H9 (cell line): Measurements from ENCODE around the gene RXFP2. TPM values are rescaled to one million over a fixed set of nuclear protein-coding genes. Genes with fewer than 3 reads are reported as not detected.

Experiments used
- DNase-seq: peaks from one replicate; pipeline ENCODE4 v3.0.0-alpha.2; 2017
- H2AFZ ChIP-seq: one replicate; pipeline ENCODE4 v1.6.1; 2013; ENCODE audit warnings: mild to moderate bottlenecking, low read length, control low read depth, moderate library complexity
- H2AK5ac ChIP-seq: 2 replicates; pipeline ENCODE4 v1.6.1; 2013; ENCODE audit warnings: low read length, control low read depth, mixed read lengths; ENCODE audit not compliant: insufficient read length
- H2BK120ac ChIP-seq: one replicate; pipeline ENCODE4 v1.6.1; 2013; ENCODE audit warnings: low read depth, mild to moderate bottlenecking, low read length, control low read depth, inconsistent platforms; ENCODE audit not compliant: poor library complexity, severe bottlenecking
- H2BK12ac ChIP-seq: 2 replicates; pipeline ENCODE4 v1.6.1; 2013; ENCODE audit warnings: low read length, control low read depth, mixed read lengths, low read depth; ENCODE audit not compliant: insufficient read length
- H2BK15ac ChIP-seq: 2 replicates; pipeline ENCODE4 v1.6.1; 2013; ENCODE audit warnings: low read depth, low read length, control low read depth
- H2BK20ac ChIP-seq: one replicate; pipeline ENCODE4 v1.6.1; 2013; ENCODE audit warnings: low read depth, mild to moderate bottlenecking, low read length, control low read depth, inconsistent platforms; ENCODE audit not compliant: poor library complexity, severe bottlenecking
- H2BK5ac ChIP-seq: 2 replicates; pipeline ENCODE4 v1.6.1; 2013; ENCODE audit warnings: low read length, control low read depth, mixed read lengths; ENCODE audit not compliant: insufficient read length
- H3K14ac ChIP-seq: 2 replicates; pipeline ENCODE4 v1.6.1; 2013; ENCODE audit warnings: low read length, control low read depth; ENCODE audit not compliant: insufficient read depth
- H3K18ac ChIP-seq: 2 replicates; pipeline ENCODE4 v1.6.1; 2013; ENCODE audit warnings: low read depth, mild to moderate bottlenecking, mixed read lengths, low read length, control low read depth; ENCODE audit not compliant: insufficient read length
- H3K23ac ChIP-seq: 2 replicates; pipeline ENCODE4 v1.6.1; 2013; ENCODE audit warnings: low read length, control low read depth, mixed read lengths, low read depth; ENCODE audit not compliant: insufficient read length
- H3K23me2 ChIP-seq: 2 replicates; pipeline ENCODE4 v1.6.1; 2013; ENCODE audit warnings: low read depth, mild to moderate bottlenecking, mixed read lengths, low read length, control low read depth; ENCODE audit not compliant: insufficient read length, poor library complexity, severe bottlenecking
- H3K27ac ChIP-seq: 2 replicates; pipeline ENCODE4 v1.5.1; 2013; ENCODE audit warnings: low read length, control low read depth, mixed read lengths, low read depth; ENCODE audit not compliant: insufficient read length
- H3K27me3 ChIP-seq: 2 replicates; pipeline ENCODE4 v1.6.1; 2013; ENCODE audit warnings: low read length, control low read depth, inconsistent platforms; ENCODE audit not compliant: insufficient read depth
- H3K4ac ChIP-seq: 2 replicates; pipeline ENCODE4 v1.6.1; 2013; ENCODE audit warnings: low read depth, mild to moderate bottlenecking, control low read depth, inconsistent platforms, low read length, moderate library complexity
- H3K4me1 ChIP-seq: 2 replicates; pipeline ENCODE4 v1.6.1; 2013; ENCODE audit warnings: low read length, control low read depth, inconsistent platforms; ENCODE audit not compliant: insufficient read depth
- H3K4me2 ChIP-seq: 2 replicates; pipeline ENCODE4 v1.6.1; 2013; ENCODE audit warnings: low read length, control low read depth, mixed read lengths; ENCODE audit not compliant: insufficient read length, insufficient read depth
- H3K56ac ChIP-seq: 2 replicates; pipeline ENCODE4 v1.6.1; 2013; ENCODE audit warnings: low read depth, mild to moderate bottlenecking, mixed read lengths, low read length, control low read depth; ENCODE audit not compliant: insufficient read length
- H3K79me1 ChIP-seq: 2 replicates; pipeline ENCODE4 v1.6.1; 2013; ENCODE audit warnings: low read depth, mild to moderate bottlenecking, moderate library complexity, low read length, control low read depth, inconsistent platforms; ENCODE audit not compliant: insufficient read depth, poor library complexity, severe bottlenecking
- H3K79me2 ChIP-seq: 2 replicates; pipeline ENCODE4 v1.6.1; 2013; ENCODE audit warnings: low read length, control low read depth, inconsistent platforms; ENCODE audit not compliant: insufficient read depth
- H3K9ac ChIP-seq: 2 replicates; pipeline ENCODE4 v1.6.1; 2013; ENCODE audit warnings: low read length, control low read depth, mixed read lengths; ENCODE audit not compliant: insufficient read length; ENCODE audit errors: extremely low read depth
- H3K9me3 ChIP-seq: one replicate; pipeline ENCODE4 v1.6.1; 2013; ENCODE audit warnings: low read depth, low read length, inconsistent platforms; ENCODE audit not compliant: control insufficient read depth
- H3T11ph ChIP-seq: one replicate; pipeline ENCODE4 v1.6.1; 2013; ENCODE audit warnings: mild to moderate bottlenecking, low read length, control low read depth, inconsistent platforms
- H4K20me1 ChIP-seq: one replicate; pipeline ENCODE4 v1.6.1; 2013; ENCODE audit not compliant: control insufficient read depth, insufficient read length, insufficient read depth
- H4K5ac ChIP-seq: 2 replicates; pipeline ENCODE4 v1.6.1; 2013; ENCODE audit warnings: low read depth, mild to moderate bottlenecking, mixed read lengths, low read length, control low read depth; ENCODE audit not compliant: insufficient read length
- H4K8ac ChIP-seq: replicated peaks from 2 replicates; pipeline ENCODE4 v1.6.1; 2013; ENCODE audit warnings: low read length, control low read depth, mixed read lengths, low read depth; ENCODE audit not compliant: insufficient read length
- H4K91ac ChIP-seq: 2 replicates; pipeline ENCODE4 v1.6.1; 2013; ENCODE audit warnings: low read depth, mild to moderate bottlenecking, moderate library complexity, mixed read lengths, low read length, control low read depth; ENCODE audit not compliant: insufficient read length
- H3K27ac Mint-ChIP-seq, 3 experiments: 2 replicates in 2 of 3; 3 replicates in 1 of 3; pipeline ENCODE4 v1.8.0; 2020 to 2021; ENCODE audit warnings: mixed read lengths in 3 of 3, mild to moderate bottlenecking in 1 of 3, moderate library complexity in 1 of 3
- H3K27me3 Mint-ChIP-seq: 2 replicates; pipeline ENCODE4 v1.8.0; 2021; ENCODE audit warnings: low read depth, mild to moderate bottlenecking, moderate library complexity, mixed read lengths
- H3K36me3 Mint-ChIP-seq, 3 experiments: 2 replicates in 2 of 3; 3 replicates in 1 of 3; pipeline ENCODE4 v1.8.0; 2020 to 2021; ENCODE audit warnings: low read depth in 3 of 3, mixed read lengths in 3 of 3; ENCODE audit not compliant: insufficient read depth in 1 of 3
- H3K4me1 Mint-ChIP-seq, 2 experiments: 2 replicates each; pipeline ENCODE4 v1.8.0; 2020; ENCODE audit warnings: mixed read lengths in 2 of 2
- H3K4me3 Mint-ChIP-seq, 2 experiments: 2 replicates in 1 of 2; 3 replicates in 1 of 2; pipeline ENCODE4 v1.8.0; 2020 to 2021; ENCODE audit warnings: mild to moderate bottlenecking in 2 of 2, mixed read lengths in 2 of 2, moderate library complexity in 1 of 2
- H3K9me3 Mint-ChIP-seq, 2 experiments: 2 replicates in 1 of 2; 3 replicates in 1 of 2; pipeline ENCODE4 v1.8.0; 2020; ENCODE audit warnings: mild to moderate bottlenecking in 2 of 2, mixed read lengths in 2 of 2, moderate library complexity in 1 of 2
- WGBS: extraction: QIAGEN DNeasy Blood & Tissue Kit; methylation state at CpG from one replicate; pipeline ENCODE4 v1.1.7; 2013; ENCODE audit warnings: missing lambda C conversion rate, low lambda C conversion rate, mixed read lengths; ENCODE audit not compliant: insufficient read length; ENCODE audit errors: extremely low coverage; 5-methylcytosine and 5-hydroxymethylcytosine counted together
- total RNA-seq: library from RNA; stranded (reverse); gene quantifications from 2 replicates; pipeline ENCODE4 v1.2.1, GENCODE V29; 2021
- TF ChIP-seq, protein P1 (sequence below): fragments of 200-600 bp; sonication (generic); conservative IDR thresholded peaks from 3 replicates; pipeline ENCODE4 v1.8.0; 2021; ENCODE audit warnings: antibody characterized with exemption, mild to moderate bottlenecking

The RXFP2 gene
- total RNA-seq, 1 experiment from 2014 or later, result not detected

DNA sequence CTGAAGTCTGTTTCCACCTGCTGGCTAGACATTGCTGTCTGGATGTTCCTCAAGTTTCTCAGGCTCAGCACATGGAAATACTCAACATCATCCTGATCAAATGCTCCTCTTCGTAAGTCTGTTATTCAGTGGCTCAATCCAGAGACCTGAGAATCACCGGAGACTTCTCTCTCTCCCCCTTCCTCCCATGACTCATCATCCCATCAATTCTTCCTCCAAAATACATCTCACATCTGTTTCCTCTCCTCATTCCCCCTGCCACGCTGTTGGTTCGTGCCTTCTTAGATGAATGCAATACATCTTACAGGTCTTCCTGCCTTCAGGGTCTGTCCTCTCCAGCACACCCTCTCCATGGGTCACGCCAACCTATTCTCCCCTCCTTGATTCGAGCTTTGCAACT is 7.4 kb upstream of the RXFP2 start:
- Histone ChIP-seq H4K91ac (no peak overlapping the region), H2BK15ac (no peak overlapping the region), H3K27me3 (no peaks in the 10 kb centered on the region), H3T11ph (no peak overlapping the region), H4K20me1 (no peaks in the 10 kb centered on the region), H3K4me2 (no peak overlapping the region), H4K5ac (no peak overlapping the region), H2BK12ac (no peak overlapping the region), H3K14ac (no peak overlapping the region), H2BK20ac (no peak overlapping the region), H3K27ac (no peak overlapping the region), H2AK5ac (no peak overlapping the region), H3K56ac (no peak overlapping the region), H3K23ac (no peak overlapping the region), H2BK120ac (no peak overlapping the region), H2BK5ac (no peak overlapping the region), H4K8ac (no peak overlapping the region), H3K18ac (no peak overlapping the region), H3K23me2 (no peaks in the 10 kb centered on the region), H3K9ac (no peak overlapping the region), H2AFZ (no peak overlapping the region), H3K9me3 (no peaks in the 10 kb centered on the region), H3K79me2 (no peaks in the 10 kb centered on the region), H3K4me1 (no peaks in the 10 kb centered on the region), H3K79me1 (no peaks in the 10 kb centered on the region), H3K4ac (no peak overlapping the region)
- TF ChIP-seq, protein P1, sequence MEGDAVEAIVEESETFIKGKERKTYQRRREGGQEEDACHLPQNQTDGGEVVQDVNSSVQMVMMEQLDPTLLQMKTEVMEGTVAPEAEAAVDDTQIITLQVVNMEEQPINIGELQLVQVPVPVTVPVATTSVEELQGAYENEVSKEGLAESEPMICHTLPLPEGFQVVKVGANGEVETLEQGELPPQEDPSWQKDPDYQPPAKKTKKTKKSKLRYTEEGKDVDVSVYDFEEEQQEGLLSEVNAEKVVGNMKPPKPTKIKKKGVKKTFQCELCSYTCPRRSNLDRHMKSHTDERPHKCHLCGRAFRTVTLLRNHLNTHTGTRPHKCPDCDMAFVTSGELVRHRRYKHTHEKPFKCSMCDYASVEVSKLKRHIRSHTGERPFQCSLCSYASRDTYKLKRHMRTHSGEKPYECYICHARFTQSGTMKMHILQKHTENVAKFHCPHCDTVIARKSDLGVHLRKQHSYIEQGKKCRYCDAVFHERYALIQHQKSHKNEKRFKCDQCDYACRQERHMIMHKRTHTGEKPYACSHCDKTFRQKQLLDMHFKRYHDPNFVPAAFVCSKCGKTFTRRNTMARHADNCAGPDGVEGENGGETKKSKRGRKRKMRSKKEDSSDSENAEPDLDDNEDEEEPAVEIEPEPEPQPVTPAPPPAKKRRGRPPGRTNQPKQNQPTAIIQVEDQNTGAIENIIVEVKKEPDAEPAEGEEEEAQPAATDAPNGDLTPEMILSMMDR, result no peak
- Mint-ChIP-seq H3K9me3 (no peaks in the 10 kb centered on the region), H3K27me3 (no peaks in the 10 kb centered on the region), H3K4me1 (no peaks in the 10 kb centered on the region), H3K27ac (no peak overlapping the region), H3K4me3 (no peak overlapping the region), H3K36me3 (no peaks in the 10 kb centered on the region)
- DNase-seq, result no peak
- no CpG with 5 or more reads among the region's 6 CpGs for WGBS
